Measurements from ENCODE around the gene HMCN2.

HMCN2 gene

DNA sequence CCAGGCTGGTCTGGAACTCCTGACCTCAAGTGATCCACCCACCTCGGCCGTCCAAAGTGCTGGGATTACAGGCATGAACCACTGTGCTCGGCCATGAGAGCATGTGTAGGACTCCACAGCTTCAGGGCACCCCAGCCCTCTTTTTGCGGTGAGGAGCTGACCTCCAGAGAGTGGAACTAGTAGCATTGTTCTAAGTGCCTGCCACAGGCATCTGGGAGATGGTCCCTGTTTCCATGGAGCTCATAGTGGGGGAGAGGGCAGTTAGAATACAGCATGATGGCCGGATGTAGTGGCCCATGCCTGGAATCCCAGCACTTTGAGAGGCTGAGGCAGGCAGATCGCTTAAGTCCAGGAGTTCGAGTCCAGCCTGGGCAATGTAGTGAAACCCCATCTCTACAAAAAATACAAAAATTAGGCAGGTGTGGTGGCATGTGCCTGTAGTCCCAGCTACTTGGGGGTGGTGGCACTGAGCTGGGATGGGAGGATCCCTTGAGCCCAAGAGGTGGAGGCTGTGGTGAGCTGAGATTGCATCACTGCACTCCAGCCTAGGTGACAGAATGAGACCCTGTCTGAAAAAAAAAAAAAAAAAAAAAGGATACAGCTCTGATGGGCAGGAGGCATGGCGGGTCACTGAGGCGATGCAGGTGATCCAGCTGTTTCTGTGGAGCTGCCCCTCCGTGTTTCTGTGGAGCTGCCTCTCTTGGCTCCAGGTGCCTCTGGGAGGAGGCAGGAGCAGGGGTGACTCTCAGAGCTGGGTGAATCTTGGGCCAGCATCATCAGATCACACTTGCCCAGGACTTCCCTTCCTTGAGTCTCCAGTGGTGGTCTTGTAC is 183.4 kb downstream of the HMCN2 start:
- DNase-seq (ENCODE audit: low spot score) = no peak
- no peak overlapping the region for H2BK12ac ChIP-seq (ENCODE audit: low read length)
- H3K4ac ChIP-seq (ENCODE audit: low read length) = no peak overlapping the region
- no peak overlapping the region for H3K9ac ChIP-seq (ENCODE audit: low read depth, low read length, poor library complexity)
- H3K4me2 ChIP-seq (ENCODE audit: insufficient read depth, low read length, poor library complexity, severe bottlenecking) = no peak overlapping the region
- H3K4me1 ChIP-seq (ENCODE audit: control insufficient read depth in 2 of 2, insufficient read depth in 1 of 2, low read depth in 1 of 2, low read length in 2 of 2) = peaks cover 19 to 38% of the 10 kb centered on the region in 2 donors
- no CpG with 5 or more reads among the region's 10 CpGs for WGBS, 2 donors (ENCODE audit: extremely low coverage in 2 of 2, insufficient read length in 2 of 2, insufficient replicate concordance in 1 of 2)
- no peaks in the 10 kb centered on the region for H3K9me3 ChIP-seq (replicated peaks in 1 of 2; ENCODE audit: control insufficient read depth in 2 of 2, insufficient read depth in 1 of 2, low read depth in 1 of 2, low read length in 2 of 2)
- no peaks in the 10 kb centered on the region for H3K36me3 ChIP-seq (replicated peaks in 1 of 2; ENCODE audit: control insufficient read depth in 2 of 2, insufficient read depth in 2 of 2, low read length in 2 of 2)
- no peaks in the 10 kb centered on the region for H3K79me1 ChIP-seq (ENCODE audit: low read depth, low read length)
- H3K27ac ChIP-seq (replicated peaks; ENCODE audit: low read length) = no peak overlapping the region
- no peak overlapping the region for H3K4me3 ChIP-seq (ENCODE audit: low read length in 2 of 2)
- no peak overlapping the region for H4K91ac ChIP-seq (ENCODE audit: low read depth, low read length, poor library complexity)
- H2AK5ac ChIP-seq (ENCODE audit: low read depth, low read length) = no peak overlapping the region
- no peak overlapping the region for H2BK5ac ChIP-seq (ENCODE audit: low read length)
- no peak overlapping the region for H4K8ac ChIP-seq (ENCODE audit: low read depth, low read length)
- no peak overlapping the region for H2AFZ ChIP-seq (ENCODE audit: low read length)
- H2BK15ac ChIP-seq (ENCODE audit: low read length) = no peak overlapping the region
- H3K14ac ChIP-seq (ENCODE audit: low read length) = no peak overlapping the region
- no peak overlapping the region for H3K23ac ChIP-seq (ENCODE audit: low read depth, low read length, poor library complexity)
- H3K27me3 ChIP-seq (ENCODE audit: control insufficient read depth in 3 of 3, insufficient read depth in 3 of 3, low read depth in 1 of 3, low read length in 3 of 3) = peaks cover 0 to 42% (median 9%) of the 10 kb centered on the region in 3 experiments
- no peak overlapping the region for H2BK120ac ChIP-seq (ENCODE audit: low read depth, low read length)
- no peak overlapping the region for H3K18ac ChIP-seq (ENCODE audit: low read length)

DNA sequence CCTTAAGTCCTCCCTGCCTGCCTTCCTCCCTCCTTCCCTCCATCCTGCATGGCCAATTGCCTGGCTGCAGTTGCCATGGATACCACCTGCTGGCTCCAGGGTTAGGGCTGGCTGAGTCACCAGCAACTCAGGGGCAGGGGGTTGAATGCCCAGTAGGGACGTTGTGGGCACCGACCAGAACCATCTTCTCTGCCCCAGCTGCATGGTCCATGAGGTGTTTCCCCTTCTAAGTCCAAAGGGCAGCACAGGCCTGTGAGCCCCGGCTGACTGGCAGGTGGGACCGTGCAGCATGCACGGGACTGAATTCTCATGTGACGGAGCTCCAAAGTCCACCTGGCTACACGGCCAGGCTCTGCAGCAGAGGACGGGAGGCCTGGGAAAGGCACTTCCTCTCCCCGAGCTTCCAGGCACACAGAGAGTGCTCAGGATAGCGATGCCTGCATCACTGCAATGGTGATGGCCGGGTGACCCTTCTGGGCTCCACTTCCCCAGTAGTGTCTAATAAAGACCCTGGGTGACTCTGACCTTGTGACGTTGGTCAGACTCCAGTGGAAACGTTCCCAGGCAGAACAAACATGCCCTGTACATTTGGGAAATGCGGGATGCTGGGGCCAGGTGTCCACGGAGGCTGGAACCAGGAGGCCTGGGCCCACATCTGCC is 184.9 kb downstream of the HMCN2 start:
- Histone ChIP-seq H4K91ac (ENCODE audit: low read depth, low read length, poor library complexity) (no peak overlapping the region), H3K23ac (ENCODE audit: low read depth, low read length, poor library complexity) (no peak overlapping the region), H2AFZ (ENCODE audit: low read length) (no peak overlapping the region), H4K8ac (ENCODE audit: low read depth, low read length) (no peak overlapping the region), H2BK15ac (ENCODE audit: low read length) (no peak overlapping the region), H3K27me3 (ENCODE audit: control insufficient read depth in 3 of 3, insufficient read depth in 3 of 3, low read depth in 1 of 3, low read length in 3 of 3) (peaks cover 0 to 29% (median 2%) of the 10 kb centered on the region in 3 experiments), H3K9me3 (replicated peaks in 1 of 2; ENCODE audit: control insufficient read depth in 2 of 2, insufficient read depth in 1 of 2, low read depth in 1 of 2, low read length in 2 of 2) (no peaks in the 10 kb centered on the region), H3K27ac (replicated peaks; ENCODE audit: low read length) (no peak overlapping the region), H3K9ac (ENCODE audit: low read depth, low read length, poor library complexity) (no peak overlapping the region), H3K4ac (ENCODE audit: low read length) (no peak overlapping the region), H3K4me2 (ENCODE audit: insufficient read depth, low read length, poor library complexity, severe bottlenecking) (no peak overlapping the region), H3K36me3 (replicated peaks in 1 of 2; ENCODE audit: control insufficient read depth in 2 of 2, insufficient read depth in 2 of 2, low read length in 2 of 2) (no peaks in the 10 kb centered on the region), H3K4me3 (ENCODE audit: low read length in 2 of 2) (peak overlapping the region in 1 of 2 donors; percentile 28), H2BK120ac (ENCODE audit: low read depth, low read length) (no peak overlapping the region), H2AK5ac (ENCODE audit: low read depth, low read length) (peak overlapping the region; percentile 36), H3K79me1 (ENCODE audit: low read depth, low read length) (no peaks in the 10 kb centered on the region), H3K18ac (ENCODE audit: low read length) (peak overlapping the region; percentile 8), H3K4me1 (ENCODE audit: control insufficient read depth in 2 of 2, insufficient read depth in 1 of 2, low read depth in 1 of 2, low read length in 2 of 2) (peaks cover 15 to 36% of the 10 kb centered on the region in 2 donors), H3K14ac (ENCODE audit: low read length) (no peak overlapping the region), H2BK5ac (ENCODE audit: low read length) (no peak overlapping the region), H2BK12ac (ENCODE audit: low read length) (no peak overlapping the region)
- WGBS, 2 donors (ENCODE audit: extremely low coverage in 2 of 2, insufficient read length in 2 of 2, insufficient replicate concordance in 1 of 2) = no CpG with 5 or more reads among the region's 15 CpGs
- DNase-seq (ENCODE audit: low spot score) = no peak

DNA sequence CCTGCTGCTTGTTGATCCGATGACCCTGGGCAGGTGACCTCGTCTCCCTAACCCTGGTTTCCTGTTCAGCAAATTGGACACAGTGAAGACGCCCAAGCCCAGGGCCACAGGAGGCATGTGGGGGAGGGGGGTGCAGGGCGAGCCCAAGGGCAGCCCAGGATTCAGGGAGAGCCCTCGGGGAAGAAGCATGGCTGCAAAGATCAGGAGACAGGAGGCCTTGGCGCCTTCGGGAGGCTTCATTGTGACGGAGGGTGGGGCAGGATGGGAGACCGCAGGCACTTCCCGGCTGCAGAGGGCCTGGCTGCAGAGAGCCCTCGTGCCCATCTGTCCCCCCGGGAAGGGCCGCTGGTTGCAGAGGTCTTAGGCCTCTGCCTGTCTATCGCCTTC is 185.4 kb downstream of the HMCN2 start:
- peak overlapping the region; percentile 13 for H3K18ac ChIP-seq (ENCODE audit: low read length)
- H3K9ac ChIP-seq (ENCODE audit: low read depth, low read length, poor library complexity) = no peak overlapping the region
- no peak overlapping the region for H3K4me2 ChIP-seq (ENCODE audit: insufficient read depth, low read length, poor library complexity, severe bottlenecking)
- no peaks in the 10 kb centered on the region for H3K79me1 ChIP-seq (ENCODE audit: low read depth, low read length)
- no peak overlapping the region for H3K23ac ChIP-seq (ENCODE audit: low read depth, low read length, poor library complexity)
- H3K4me3 ChIP-seq (ENCODE audit: low read length in 2 of 2) = no peak overlapping the region
- no peaks in the 10 kb centered on the region for H3K36me3 ChIP-seq (replicated peaks in 1 of 2; ENCODE audit: control insufficient read depth in 2 of 2, insufficient read depth in 2 of 2, low read length in 2 of 2)
- DNase-seq (ENCODE audit: low spot score) = no peak
- H2AFZ ChIP-seq (ENCODE audit: low read length) = no peak overlapping the region
- H3K27me3 ChIP-seq (ENCODE audit: control insufficient read depth in 3 of 3, insufficient read depth in 3 of 3, low read depth in 1 of 3, low read length in 3 of 3) = peaks cover 0 to 24% (median 0%) of the 10 kb centered on the region in 3 experiments
- H3K27ac ChIP-seq (replicated peaks; ENCODE audit: low read length) = no peak overlapping the region
- H3K14ac ChIP-seq (ENCODE audit: low read length) = no peak overlapping the region
- no peak overlapping the region for H4K8ac ChIP-seq (ENCODE audit: low read depth, low read length)
- no CpG with 5 or more reads among the region's 14 CpGs for WGBS, 2 donors (ENCODE audit: extremely low coverage in 2 of 2, insufficient read length in 2 of 2, insufficient replicate concordance in 1 of 2)
- peak overlapping the region; percentile 36 for H2AK5ac ChIP-seq (ENCODE audit: low read depth, low read length)
- H3K9me3 ChIP-seq (replicated peaks in 1 of 2; ENCODE audit: control insufficient read depth in 2 of 2, insufficient read depth in 1 of 2, low read depth in 1 of 2, low read length in 2 of 2) = no peaks in the 10 kb centered on the region
- H2BK120ac ChIP-seq (ENCODE audit: low read depth, low read length) = no peak overlapping the region
- no peak overlapping the region for H3K4ac ChIP-seq (ENCODE audit: low read length)
- no peak overlapping the region for H4K91ac ChIP-seq (ENCODE audit: low read depth, low read length, poor library complexity)
- H2BK15ac ChIP-seq (ENCODE audit: low read length) = no peak overlapping the region
- no peak overlapping the region for H2BK5ac ChIP-seq (ENCODE audit: low read length)
- no peak overlapping the region for H2BK12ac ChIP-seq (ENCODE audit: low read length)
- H3K4me1 ChIP-seq (ENCODE audit: control insufficient read depth in 2 of 2, insufficient read depth in 1 of 2, low read depth in 1 of 2, low read length in 2 of 2) = peaks cover 11 to 32% of the 10 kb centered on the region in 2 donors
